ENCODE results near the gene JARID2.

The JARID2 gene

DNA sequence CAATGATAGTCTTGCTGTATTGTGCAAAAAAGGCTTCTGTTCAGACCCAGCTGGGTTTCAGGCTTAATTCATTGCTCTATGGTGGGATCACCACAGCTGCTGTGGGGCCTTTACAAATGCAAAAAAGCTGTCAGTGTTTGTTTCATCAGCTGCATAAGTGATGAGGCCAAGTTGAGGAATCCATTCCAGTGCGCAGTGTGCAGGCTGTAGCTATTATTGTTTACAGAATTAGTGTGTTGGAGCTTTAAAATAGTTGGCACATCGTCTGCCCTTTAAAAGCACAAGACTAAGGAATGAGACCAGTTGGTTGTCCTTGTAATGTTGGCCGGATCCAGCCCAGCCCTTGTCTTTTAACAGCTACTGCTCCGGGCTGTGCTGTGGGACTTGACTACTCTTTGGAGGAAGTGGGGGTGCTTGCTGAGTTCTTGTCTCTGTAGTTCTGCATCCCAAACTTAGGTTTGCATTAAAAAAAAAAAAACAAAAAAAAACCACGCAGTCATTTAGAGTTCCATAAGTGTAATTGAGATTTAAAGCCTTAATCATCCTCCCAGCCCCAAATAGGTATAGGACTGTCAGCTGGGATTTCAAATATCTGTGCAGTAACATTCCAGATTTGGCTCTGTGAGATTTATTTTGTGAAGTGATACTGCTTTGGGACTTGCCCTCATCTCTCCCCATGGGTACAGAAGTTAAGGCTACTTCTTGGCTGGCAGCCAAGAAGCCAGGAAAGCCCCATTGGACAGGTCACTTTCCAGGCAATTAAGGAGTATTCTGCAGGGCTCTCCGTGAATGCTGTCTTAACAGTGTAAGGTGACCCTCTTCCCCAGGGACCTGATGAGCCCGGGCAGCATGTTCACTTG, 19.3 kb downstream of the JARID2 start:
- DNase-seq (ENCODE audit: low spot score): peak; percentile 58

DNA sequence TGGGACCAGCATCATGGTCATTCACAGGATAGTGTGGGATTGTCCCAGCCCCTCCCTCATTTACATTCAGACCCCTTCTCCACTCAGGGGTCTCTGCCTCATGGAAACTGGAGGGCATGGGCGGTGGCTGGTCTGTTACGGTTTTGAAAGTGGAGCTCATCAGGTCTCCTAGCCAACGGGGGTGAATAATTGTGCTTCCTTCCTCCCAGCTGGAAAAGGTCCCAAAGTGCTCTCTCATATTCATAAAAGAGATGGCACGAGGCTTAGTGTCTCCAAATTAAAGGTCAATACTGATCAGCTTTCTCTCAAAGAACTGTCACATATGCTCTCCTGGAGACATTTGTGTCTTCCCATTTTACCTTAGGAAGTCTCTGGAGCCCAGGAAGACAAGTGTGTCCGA, 19.9 kb downstream of the JARID2 start:
- DNase-seq (ENCODE audit: low spot score): no peak

DNA sequence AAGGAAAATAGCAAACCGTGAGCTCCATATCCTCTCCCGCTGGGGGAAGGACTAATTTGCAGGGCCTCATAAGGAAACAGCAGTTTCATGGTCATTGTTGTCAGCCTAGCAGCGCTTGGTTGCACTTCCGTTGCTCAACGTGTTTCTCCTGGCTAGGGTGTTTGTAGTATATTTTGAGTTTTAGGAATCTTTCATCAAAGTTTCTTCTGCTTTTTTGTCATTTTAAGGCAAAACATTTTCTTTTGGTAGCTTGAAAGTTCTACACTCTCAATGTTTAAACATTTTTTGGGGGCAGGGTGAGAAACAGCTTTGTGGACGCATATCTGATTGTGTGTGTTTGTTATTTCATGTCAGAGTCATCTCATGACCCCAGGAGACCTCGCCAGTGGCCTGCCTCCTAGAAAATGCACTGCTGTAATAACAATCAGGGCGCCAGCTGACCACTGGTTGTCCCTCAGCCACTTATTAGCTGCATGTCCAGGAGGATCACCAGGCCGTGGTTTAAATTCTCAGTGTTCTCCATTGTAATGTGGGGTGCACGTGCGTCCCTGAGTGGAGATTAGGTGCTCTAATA, 20.6 kb downstream of the JARID2 start:
- DNase-seq (ENCODE audit: low spot score): no peak

DNA sequence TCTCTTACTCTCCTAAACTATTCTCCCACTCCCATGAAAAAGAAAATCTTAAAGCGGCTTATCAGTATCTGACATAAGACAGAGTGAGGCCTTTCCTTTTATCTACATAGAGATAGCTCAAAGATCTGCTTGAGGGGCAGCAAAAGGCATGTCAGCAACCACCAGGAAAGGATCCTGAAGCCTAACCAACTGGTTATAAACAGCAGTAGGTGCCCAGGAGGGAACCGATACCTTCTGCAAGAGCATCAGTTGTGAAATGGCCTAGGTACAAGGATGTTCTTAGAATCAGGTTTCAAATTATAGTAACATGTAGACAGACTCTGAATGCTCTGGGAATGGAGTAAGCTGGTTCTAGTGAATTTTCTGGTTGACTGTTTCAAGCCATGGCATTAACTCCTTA, 21.4 kb downstream of the JARID2 start:
- DNase-seq (ENCODE audit: low spot score): no peak

DNA sequence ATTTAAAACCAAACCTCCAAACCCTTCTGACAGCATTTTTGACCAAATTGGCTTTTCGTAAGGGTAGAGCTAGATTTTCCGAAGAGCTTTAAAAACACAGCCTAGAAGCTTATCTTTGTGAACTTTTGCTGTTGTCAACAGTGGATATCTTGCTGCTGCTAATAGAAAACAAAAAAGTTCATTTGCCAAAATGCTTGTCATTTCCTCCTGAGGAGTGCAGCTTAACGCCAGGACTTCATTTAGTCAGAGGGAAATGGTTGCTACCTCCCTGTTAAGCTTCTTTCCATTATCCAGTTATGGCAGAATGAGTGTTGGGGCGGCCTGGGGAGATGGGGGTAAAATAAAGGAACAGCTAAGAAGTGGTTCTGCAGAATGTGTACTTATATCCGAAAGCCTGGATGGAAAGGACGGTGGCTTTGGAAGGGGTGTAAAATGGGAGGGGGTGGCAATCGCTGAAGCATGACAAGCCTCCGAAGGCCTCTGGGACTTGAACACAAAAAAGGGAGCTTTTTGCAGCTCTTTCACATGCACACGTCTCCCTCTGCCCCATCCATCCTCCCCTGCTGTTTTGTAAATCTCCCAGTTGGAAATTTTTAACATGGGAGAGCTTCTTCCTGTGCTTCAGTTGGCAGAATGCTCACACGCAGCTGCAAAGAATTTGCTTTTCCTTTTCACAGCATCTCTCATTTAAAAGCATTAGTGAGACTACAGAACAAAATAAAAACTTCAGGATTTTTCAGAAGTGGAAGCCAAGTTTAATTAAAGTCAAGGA, 22.5 kb downstream of the JARID2 start:
- DNase-seq (ENCODE audit: low spot score): peak; percentile 35

DNA sequence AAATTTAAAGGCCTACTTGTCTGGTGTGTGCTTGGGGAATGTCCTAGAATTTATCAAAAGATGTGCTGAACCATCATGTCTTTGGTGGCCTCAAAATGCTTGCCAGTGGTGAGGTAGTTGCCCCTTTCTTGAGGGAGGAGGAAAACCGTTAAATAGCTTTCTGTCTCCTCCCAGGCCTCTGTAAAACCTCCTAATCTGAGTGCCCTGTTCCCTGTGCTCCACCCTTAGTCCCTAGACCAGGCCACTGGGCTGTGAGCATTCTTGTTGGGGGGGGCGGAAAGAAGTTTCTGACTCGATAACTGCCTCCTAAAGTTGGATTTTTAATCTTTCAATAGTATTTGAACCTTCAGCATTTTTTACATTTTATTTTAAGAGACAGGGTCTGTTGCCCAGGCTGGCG, 23.1 kb downstream of the JARID2 start:
- DNase-seq (ENCODE audit: low spot score): peak; percentile 13

DNA sequence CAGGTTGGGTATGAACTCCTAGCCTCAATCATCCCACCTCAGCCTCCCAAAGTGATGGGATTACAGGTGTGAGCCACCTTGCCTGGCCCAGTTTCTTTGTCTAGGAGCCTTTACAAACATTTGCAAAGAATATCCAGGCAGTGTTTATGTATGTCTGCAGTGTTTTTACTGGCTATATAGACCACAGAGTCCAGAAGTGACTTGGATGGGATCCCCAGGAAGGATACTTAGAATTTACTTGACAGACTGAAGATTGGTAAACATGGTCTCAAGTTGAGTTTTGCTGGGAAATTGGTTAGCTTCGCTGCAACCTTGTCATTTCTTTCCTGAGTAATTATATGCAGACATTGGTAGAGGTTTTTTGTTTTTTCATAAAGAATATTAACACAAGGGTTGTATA, 23.8 kb downstream of the JARID2 start:
- DNase-seq (ENCODE audit: low spot score): no peak

DNA sequence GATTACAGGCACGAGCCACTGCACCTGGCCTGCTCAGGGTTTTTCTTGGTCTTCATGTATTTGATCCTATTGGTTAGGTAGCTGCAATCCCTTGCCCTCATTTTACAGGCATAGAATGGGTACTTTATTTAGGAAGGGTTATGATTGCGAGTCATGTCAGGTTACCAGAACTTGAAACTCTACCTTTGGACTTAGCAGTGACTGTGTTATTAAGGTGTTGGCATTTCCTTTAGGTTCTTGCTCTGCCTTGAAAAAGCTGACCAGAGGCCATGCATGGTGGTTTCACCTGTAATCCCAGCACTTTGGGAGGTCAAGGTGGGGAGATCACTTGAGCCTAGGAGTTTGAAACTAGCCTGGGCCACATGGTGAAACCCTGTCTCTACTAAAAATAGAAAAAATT, 24.5 kb downstream of the JARID2 start:
- no peak for DNase-seq (ENCODE audit: low spot score)

DNA sequence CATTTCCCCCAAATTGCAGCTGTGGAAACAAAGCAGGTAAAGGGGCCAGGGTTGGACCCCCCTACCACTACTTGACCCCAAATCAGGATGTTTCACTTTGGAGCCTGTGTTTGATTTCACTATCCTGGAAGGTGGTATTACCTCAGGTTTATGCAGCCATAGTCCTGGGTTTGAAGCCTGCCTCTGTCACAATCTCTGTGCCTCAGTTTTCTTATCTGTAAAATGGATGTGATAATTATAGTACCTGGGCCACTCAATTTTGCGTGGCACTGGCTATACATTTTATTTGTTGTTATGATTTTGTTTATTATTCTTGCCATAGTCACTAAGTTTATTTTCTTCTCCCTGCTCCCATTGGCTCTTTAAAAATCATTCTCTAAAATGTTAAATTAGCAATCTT, 26.7 kb downstream of the JARID2 start:
- no peak for DNase-seq (ENCODE audit: low spot score)

DNA sequence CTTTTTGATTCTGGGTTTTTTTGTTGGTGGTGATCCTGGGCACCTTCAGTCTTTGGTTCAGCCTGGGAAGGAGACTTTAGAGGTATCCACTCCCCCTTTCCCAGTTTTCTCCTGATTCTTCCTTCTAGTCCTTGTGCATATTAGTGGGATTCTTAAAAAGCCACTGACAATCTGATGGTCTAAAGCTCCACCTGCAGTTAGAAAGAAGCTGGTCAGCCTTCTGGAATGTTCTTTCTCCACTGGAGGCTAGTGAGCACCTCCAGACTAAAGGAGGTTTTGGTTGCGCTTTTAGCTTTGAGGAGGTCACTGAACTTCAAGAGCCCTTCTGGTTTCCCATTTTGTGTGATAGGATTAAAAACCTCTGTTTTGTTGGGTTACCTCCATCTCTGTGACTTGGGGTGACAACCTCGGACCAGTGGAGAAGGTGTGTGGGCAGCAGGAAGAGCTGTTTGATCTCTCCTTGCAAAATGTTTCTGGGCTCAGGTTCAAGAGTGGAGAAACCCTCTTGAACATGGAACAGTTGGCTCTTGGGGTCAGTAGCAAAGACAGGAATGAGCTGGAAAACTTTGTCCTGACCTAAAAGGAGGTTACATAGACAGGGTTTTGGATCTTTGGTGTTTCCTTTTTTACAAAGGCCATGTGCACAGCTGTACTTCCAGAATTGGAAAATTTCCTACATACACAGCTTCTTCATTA, 29.0 kb downstream of the JARID2 start:
- no peak for DNase-seq (ENCODE audit: low spot score)

DNA sequence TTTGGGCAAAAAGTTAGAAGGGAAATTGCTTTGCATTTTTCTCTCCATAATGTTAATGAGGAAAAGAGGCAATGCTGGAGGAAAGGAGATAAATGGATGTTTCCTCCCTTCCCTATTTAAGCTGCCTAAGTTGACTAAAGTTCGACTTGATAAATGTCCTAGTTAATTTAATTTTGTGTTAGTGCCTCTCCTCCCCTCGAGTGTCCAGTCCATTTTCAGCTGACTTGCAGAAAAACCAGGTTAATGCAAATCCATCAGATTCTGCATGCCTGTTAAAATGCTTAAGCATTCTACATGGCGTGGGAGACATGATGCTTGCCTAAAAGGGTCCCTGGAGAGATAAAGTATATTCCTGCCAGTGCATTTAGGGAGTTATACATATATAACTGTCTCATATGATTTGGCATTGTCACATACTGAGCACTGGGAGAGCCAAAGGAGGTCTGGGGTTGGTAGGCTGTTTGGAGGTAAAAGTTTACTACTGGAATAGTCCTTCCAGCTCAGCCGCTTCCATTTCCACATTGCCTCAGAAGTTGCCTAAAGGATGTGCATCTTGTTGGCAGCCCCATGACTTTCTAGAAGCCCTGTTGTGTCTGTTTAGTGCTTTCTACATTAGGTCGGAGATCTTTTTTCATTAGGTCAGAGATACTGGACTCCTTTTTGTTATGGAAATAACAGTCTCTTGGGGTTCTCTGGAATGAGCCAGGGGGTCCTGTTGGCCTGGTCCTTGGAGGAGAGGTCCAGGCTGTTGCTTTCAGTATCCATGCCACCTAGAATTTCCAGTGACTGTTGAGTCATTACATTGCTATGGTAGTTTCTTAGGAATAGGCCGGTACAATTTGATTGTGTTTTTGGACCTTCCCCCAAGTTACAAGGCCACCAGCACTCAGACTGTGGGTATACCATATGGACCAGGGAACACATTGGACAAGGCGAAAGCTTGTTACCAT, 30.4 kb downstream of the JARID2 start:
- no peak for DNase-seq (ENCODE audit: low spot score)

DNA sequence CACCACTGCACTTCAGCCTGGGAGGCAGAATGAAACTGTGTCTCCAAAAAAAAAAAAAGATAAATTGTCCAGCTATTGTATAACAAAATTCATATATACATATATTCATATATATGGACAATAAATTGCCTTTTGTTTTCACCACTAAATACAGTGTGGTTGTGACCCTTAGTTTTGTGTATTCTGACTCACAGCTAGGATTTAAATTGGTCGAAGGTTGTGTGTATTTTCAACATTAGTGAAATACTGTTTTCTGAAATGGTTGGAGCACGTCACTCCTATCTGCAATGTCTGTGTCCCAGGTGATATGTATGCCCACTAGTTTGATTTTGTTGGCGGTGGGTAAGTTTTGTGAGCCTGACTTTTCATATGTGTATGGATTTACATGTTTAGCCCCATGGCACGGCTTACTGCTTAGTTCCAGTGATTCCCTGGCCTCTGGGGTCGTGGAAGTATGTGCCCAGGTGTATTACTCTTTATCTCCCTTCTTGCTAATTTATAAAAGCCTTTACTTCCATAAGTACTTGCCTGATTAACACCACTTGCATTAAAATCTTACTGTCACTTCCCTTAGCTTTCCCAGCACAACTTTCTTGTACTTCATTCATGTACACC, 33.3 kb downstream of the JARID2 start:
- no peak for DNase-seq (ENCODE audit: low spot score)

DNA sequence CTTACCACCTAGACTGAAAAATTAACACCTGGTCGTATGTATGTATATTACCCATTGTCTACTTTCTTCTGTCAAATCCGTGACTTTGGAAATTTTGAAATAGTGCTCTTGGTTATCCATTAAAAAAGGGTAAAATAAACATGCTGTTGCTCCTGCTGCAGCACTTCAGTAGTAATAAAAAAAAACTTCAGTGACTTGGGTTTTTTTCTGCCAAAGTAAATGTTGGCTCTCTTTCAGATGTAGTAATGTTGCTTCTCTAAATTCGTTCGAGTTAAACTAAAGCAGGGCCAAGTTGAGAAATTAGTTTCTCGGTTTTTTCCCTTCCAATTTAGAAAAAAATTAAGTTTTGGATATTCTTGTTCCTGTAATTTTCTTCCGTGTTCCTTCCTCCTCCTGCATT, 34.2 kb downstream of the JARID2 start:
- peak; percentile 18 for DNase-seq (ENCODE audit: low spot score)

DNA sequence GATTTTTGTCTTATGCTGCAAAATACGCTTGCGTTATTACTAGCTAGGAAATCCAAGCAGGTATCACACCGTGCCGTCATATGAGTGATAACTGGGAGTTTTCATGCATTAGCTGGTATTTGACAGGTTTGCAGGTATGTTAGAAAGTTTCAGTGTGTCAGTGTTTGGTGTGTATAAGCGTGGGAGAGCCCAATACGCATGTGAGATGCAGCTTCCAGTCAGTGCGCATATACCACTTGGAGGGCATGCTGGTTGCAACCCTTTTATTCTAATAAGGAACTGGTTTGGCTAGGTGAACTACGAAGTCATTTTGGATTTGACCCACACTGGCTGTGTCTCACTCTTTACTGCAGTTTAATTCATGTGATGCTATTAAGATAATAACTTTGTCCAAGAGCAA, 35.1 kb downstream of the JARID2 start:
- DNase-seq (ENCODE audit: low spot score): no peak

DNA sequence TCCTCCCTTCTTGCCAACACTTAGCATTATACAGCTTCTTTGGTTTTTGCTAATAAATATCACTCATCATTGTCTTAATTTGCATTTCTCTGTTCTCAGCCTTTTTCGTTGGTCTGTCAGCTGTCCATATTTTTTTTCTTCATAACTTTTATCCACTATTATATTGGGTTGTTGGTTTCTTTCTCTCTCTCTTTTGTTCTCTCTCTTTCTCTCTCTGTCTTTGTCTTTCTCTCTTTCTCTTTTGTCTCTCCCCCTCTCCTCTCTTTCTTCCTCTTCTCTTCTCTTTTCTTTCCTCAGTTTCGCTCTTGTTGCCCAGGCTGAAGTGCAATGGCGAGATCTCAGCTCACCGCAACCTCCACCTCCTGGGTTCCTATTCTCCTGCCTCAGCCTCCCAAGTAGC, 36.5 kb downstream of the JARID2 start:
- DNase-seq (ENCODE audit: low spot score): no peak

DNA sequence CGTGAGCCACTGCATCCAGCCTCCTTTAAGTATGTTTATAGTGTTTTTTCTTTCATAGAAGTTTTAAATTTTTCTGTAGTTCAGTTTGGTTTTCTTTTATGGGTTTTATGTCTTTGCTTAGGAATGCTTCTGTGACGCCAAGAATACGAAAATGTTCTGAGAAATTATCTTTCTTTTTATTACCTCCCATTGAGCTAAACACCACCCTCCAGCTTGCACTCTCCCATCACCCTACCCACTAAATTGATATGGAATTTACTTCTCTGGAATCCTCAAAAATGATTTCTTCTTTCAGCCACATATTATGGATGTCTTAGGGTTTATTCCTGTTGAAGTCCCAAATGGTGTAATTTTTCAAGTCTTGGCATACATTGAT, 38.1 kb downstream of the JARID2 start:
- peak; percentile 11 for DNase-seq (ENCODE audit: low spot score)

DNA sequence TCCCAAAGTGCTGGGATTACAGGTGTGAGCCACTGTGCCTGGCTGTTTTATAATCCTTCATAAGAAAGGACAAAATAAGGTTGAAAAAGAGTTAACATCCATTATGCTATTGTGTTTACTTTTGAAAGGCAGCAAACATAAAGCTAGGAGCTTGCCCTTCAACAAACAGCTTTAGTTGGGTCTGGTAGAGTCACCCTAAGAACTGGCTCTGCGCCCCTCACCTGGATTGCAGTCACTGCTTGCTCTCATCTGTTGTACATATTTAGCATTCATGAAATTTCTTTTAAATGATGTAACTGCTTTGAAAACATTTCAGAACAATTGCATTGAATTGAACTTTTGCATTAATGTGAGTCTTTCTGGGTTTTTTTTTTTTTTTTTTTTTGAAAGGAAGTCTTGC, 38.9 kb downstream of the JARID2 start:
- no peak for DNase-seq (ENCODE audit: low spot score)

DNA sequence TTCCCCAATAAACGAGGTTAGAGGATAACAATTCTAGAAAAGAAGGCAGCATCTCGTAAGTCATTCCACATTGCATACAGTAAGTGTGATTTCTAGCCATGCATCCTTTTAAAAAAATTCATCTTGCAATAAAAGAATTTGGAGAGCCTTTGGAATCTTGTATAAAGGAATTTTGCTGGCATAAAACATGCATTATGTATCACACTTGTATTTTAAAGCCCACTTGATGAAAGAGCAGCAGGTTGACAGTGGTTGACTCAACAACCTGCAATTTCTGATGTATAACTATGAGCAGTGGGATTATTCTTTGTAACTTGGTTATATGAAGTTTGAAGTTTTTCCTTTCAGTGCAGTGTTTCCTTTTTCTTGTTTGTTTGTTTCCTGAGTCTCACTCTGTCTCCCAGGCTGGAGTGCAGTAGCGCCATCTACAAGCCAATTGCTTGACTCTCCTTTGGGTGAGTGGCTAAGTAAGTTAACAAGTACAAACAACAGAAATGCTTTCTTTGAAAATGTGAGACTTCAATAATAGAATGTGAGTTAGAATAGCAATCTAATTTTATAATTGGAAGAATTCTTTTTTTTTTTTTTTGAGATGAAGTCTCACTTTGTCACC, 39.9 kb downstream of the JARID2 start:
- no peak for DNase-seq (ENCODE audit: low spot score)

DNA sequence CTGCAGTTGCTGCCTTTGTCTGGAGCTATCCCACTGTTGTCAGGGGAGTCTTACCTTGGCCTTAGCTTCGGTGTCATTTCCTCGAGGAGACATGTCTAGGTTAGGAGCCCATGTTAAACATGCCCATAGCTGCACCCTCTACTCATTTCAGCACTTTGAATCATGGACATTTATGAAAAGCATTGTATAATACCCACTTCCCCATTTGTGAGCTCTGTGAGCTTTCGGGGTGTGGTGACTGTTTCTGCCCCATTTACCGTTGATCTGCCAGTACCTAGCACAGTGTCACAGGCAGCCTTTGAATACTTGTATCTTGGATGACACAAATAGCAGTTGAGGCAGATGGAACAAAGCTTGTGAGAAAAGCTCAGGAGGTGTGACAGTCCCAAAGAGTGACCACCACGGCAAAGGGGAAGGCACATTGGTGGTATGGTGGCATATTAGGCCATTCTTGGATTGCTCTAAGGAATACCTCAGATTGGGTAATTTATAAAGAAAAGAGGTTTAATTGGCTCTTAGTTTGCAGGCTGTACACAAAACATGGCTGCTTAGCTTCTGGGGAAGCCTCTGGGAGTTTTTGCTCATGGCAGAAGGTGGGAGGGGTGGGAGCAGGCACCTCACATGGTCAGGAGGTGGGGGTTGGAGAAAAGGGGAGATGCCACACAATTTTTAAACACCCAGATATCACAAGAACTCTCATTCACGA, 42.0 kb downstream of the JARID2 start:
- DNase-seq (ENCODE audit: low spot score): no peak

DNA sequence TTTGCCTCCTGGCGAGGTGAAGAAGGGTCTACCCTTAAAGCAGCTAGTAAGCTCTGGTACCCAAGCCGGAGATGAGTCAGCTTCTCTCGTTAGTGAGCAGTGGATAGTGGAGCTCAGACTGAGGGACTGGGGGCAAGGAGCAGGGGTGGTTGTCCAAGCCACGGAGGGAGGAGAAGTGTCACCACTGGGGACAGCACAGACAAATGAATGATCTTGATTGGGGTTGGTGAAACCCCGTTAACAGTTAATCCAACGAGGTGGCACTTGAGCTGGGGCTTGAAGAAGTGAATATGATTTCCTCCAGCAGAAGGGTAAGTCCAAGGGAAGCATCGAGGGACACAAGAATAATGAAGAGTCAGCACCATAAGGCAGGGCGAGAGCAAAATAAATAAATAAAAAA, 43.0 kb downstream of the JARID2 start:
- DNase-seq (ENCODE audit: low spot score): no peak
